Astrocyte (in vitro differentiated cells and primary cell): ENCODE measurements around the gene IL10RB.

Source experiments
- EZH2 ChIP-seq: IDR thresholded peaks from 2 replicates; pipeline ENCODE4 v1.6.1; 2012; ENCODE audit warnings: mild to moderate bottlenecking, low read length, inconsistent platforms; ENCODE audit not compliant: insufficient read depth
- TF ChIP-seq, protein P1 (sequence below): IDR thresholded peaks from 2 replicates; pipeline ENCODE4 v1.5.1; 2011; ENCODE audit warnings: low read depth, mild to moderate bottlenecking, inconsistent platforms, low read length, moderate library complexity; ENCODE audit not compliant: insufficient read depth

DNA sequence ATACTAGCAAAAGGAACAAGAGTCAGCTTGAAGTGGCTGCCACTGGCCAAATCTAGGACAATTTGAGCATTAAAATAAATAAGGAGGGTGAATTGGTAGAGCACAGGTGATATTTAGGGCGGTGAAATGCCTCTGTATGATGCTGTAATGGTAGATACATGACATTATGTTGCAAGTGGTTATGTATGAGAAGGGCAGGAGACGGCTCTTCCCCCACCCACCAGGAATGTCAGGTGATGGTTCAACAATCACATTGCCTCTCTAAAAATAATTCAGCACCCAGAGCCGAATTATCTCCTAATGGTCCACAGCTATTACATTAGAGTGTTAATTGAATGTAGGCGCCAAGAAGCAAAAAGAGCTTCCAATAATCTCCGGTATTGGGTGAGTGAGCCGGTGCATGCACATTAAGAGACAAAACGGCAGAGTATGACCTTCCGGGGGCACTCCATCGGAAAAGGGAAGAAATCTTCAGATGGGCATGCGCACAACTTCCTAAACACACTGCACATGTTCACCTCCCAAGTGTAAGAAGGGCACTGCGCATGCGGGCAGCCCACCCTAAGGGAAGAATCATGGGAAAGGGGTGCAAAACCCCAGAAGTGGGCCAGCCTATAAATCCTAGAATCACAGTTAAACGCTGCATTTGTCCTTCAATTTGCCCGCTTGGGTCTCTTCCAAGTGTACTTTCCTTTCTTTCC is 51.8 kb downstream of the IL10RB start:
- TF ChIP-seq, protein P1, sequence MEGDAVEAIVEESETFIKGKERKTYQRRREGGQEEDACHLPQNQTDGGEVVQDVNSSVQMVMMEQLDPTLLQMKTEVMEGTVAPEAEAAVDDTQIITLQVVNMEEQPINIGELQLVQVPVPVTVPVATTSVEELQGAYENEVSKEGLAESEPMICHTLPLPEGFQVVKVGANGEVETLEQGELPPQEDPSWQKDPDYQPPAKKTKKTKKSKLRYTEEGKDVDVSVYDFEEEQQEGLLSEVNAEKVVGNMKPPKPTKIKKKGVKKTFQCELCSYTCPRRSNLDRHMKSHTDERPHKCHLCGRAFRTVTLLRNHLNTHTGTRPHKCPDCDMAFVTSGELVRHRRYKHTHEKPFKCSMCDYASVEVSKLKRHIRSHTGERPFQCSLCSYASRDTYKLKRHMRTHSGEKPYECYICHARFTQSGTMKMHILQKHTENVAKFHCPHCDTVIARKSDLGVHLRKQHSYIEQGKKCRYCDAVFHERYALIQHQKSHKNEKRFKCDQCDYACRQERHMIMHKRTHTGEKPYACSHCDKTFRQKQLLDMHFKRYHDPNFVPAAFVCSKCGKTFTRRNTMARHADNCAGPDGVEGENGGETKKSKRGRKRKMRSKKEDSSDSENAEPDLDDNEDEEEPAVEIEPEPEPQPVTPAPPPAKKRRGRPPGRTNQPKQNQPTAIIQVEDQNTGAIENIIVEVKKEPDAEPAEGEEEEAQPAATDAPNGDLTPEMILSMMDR: no peak
- no peak for TF ChIP-seq EZH2
